Testis (tissue), 3 donors: ENCODE measurements around the gene DDN. TPM values are rescaled to one million over a fixed set of nuclear protein-coding genes. Genes with fewer than 3 reads are reported as not detected.

Experiments
- DNase-seq: peaks from one replicate; pipeline ENCODE4 v3.0.0-alpha.2; 2019
- H3K27ac ChIP-seq, 2 donors: fragments of 200-600 bp; sonication (generic); one replicate each; pipeline ENCODE4 v1.5.1; 2019
- H3K27me3 ChIP-seq: fragments of 200-600 bp; sonication (generic); one replicate; pipeline ENCODE4 v1.5.1; 2019
- H3K36me3 ChIP-seq: fragments of 200-600 bp; sonication (generic); one replicate; pipeline ENCODE4 v1.5.1; 2017; ENCODE audit warnings: low read depth; ENCODE audit errors: missing control alignments
- H3K4me1 ChIP-seq: fragments of 200-600 bp; sonication (generic); one replicate; pipeline ENCODE4 v1.5.1; 2019
- H3K4me3 ChIP-seq, 2 donors: fragments of 200-600 bp; sonication (generic); one replicate each; pipeline ENCODE4 v1.5.1; 2017 to 2019
- H3K9me3 ChIP-seq: fragments of 200-600 bp; sonication (generic); one replicate; pipeline ENCODE4 v1.5.1; 2017
- CTCF ChIP-seq, 3 experiments: fragments of 450-650 bp in 2 of 3; fragments of 200-600 bp in 1 of 3; sonication (generic) in 1 of 3; IDR thresholded peaks; one replicate each; pipeline ENCODE4 v1.5.1; 2016 to 2019; ENCODE audit warnings: antibody characterized with exemption in 3 of 3, mild to moderate bottlenecking in 2 of 3, moderate library complexity in 1 of 3
- POLR2A ChIP-seq: fragments of 450-650 bp; IDR thresholded peaks from one replicate; pipeline ENCODE4 v1.6.1; 2017; ENCODE audit warnings: antibody characterized with exemption, mild to moderate bottlenecking, moderate library complexity
- WGBS, 2 donors: methylation state at CpG; one replicate each; pipeline ENCODE4 v1.1.5; 2018; 5-methylcytosine and 5-hydroxymethylcytosine counted together
- intact Hi-C: fragments of 100-400 bp; cut with DNase I; formaldehyde crosslinking; loops from one replicate; pipeline ENCODE4 v1.15.1; 2023; ENCODE audit warnings: low total_unique reads
- polyA plus RNA-seq: library from polyadenylated mRNA; stranded (reverse); fragments of 350-450 nt; fragmentation: Illumina TruSeq; extraction: RNeasy Lipid Tissue Mini Kit (QIAGEN cat#74804); gene quantifications from one replicate; pipeline ENCODE4 v1.2.3, GENCODE V29; 2014; ENCODE audit warnings: low read depth, low replicate concordance; ENCODE audit not compliant: insufficient read depth
- total RNA-seq, 2 donors: library from RNA; depleted of rRNA; stranded (reverse); fragments of >200 nt; gene quantifications; one replicate each; pipeline ENCODE4 v1.2.3, GENCODE V29; 2016

DDN gene
- total and polyA plus RNA-seq, 3 donors from 2014 or later = 0.31 to 0.96 (median 0.55) TPM

- DNase-seq = peak; percentile 89
- Histone ChIP-seq H3K27ac (no peak overlapping the region), H3K9me3 (no peaks in the 10 kb centered on the region), H3K4me3 (peak overlapping the region; percentile 22 to 30), H3K36me3 (no peaks in the 10 kb centered on the region), H3K4me1 (peaks cover 26% of the 10 kb centered on the region), H3K27me3 (no peaks in the 10 kb centered on the region)
- WGBS, 2 donors = 17 to 20% methylated on average over 28 to 71 of the region's 71 CpGs
- intact Hi-C loops = no loop called here
- TF ChIP-seq POLR2A (no peak), CTCF (IDR thresholded peaks at IDR 0.05) (peak; percentile 46 to 66 (median 57))
These were observed 2.1 kb downstream of the DDN start for GRCh38 chr12:48996794-48997718.

- Histone ChIP-seq H3K9me3 (no peaks in the 10 kb centered on the region), H3K36me3 (no peaks in the 10 kb centered on the region), H3K4me1 (peaks cover 24% of the 10 kb centered on the region), H3K4me3 (no peak overlapping the region), H3K27me3 (no peaks in the 10 kb centered on the region), H3K27ac (no peak overlapping the region)
- DNase-seq = peak; percentile 88
- TF ChIP-seq CTCF (IDR thresholded peaks at IDR 0.05) (peak; percentile 48 to 82 (median 73)), POLR2A (no peak)
- 6% methylated on average over 25 to 32 of the region's 32 CpGs for WGBS, 2 donors
- intact Hi-C loops = no loop called here
These were observed 3.9 kb downstream of the DDN start for GRCh38 chr12:48995086-48995879.

DNA sequence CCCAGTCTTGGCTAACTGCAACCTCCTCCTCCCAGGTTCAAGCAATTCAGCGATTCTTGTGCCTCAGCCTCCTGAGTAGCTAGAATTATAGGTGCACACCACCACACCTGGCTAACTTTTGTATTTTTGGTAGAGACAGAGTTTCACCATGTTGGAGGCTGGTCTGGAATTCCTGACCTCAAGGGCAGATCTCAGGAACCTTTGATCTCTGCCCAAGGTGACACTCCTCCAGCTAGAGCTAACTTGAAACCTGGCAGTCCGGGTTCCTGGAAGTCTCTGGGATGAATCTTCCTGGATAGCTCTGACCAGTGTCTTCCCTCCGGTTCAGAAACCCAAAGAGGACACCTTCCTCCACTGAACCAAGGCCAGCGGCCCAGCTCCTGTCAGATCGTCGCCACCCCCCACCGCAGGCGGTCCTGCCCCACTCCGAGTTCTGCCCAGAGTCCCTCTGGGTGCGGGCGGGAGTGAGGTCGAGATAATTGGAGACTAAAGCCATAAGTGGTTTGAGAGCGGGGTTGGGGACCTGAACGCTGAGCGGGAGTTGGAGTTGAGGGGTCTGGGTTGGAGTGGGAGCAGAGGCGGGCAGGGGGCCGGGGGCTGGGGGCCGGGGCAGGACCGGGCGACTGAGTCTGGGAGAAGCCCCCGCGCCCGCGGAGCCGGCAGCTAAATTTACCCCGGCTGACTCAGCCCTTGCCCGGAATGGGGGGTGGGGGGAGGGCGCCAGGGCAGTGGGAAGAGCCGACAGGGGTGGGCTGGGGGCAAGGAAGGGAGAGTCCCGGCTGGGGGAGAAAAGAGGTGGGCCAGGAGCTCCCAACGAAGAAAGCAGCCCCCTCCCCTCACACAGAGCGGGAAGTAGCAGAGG, 4.7 kb downstream of the DDN start:
- H3K27ac ChIP-seq = no peak overlapping the region
- H3K4me1 ChIP-seq = peaks cover 16% of the 10 kb centered on the region
- no peak for DNase-seq
- H3K9me3 ChIP-seq = no peaks in the 10 kb centered on the region
- intact Hi-C loops = no loop called here
- H3K4me3 ChIP-seq = no peak overlapping the region
- WGBS, 2 donors = 28 to 29% methylated on average over 15 to 29 of the region's 32 CpGs
- no peaks in the 10 kb centered on the region for H3K36me3 ChIP-seq
- no peaks in the 10 kb centered on the region for H3K27me3 ChIP-seq
- TF ChIP-seq CTCF (IDR thresholded peaks at IDR 0.05) (no peak), POLR2A (no peak)

DNA sequence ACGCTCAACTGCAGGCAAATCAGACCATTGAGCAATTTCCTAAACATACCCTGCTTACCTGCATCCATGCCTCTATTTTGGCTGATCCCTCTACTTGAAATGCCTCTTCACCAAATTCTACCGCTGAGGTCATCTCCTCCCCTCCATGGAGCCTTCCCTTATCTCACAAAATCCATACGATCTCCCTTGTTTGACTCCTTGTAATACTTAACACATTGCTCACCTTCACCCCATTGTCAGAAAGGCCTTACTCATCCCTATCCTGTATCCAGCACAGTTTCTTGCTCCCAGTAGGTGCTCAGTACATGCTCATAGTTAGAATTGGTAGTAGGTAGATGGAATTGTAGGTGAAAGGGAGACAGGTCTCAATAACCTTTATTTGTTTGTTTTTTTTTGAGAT, 5.4 kb downstream of the DDN start:
- Histone ChIP-seq H3K27me3 (no peaks in the 10 kb centered on the region), H3K36me3 (no peaks in the 10 kb centered on the region), H3K4me1 (peaks cover 9% of the 10 kb centered on the region), H3K9me3 (no peaks in the 10 kb centered on the region), H3K27ac (no peak overlapping the region), H3K4me3 (no peak overlapping the region)
- 85 to 91% methylated on average over 3 of the region's 3 CpGs for WGBS, 2 donors
- intact Hi-C loops = no loop called here
- no peak for TF ChIP-seq CTCF (IDR thresholded peaks at IDR 0.05)
- TF ChIP-seq POLR2A = no peak
- no peak for DNase-seq
